ENCODE measurements around the gene SLC5A10. TPM values are rescaled to one million over a fixed set of nuclear protein-coding genes. Genes with fewer than 3 reads are reported as not detected.

The SLC5A10 gene
- total and polyA plus RNA-seq, 12 donors = 0.06 to 0.19 (median 0.10) TPM; not detected in 6

DNA sequence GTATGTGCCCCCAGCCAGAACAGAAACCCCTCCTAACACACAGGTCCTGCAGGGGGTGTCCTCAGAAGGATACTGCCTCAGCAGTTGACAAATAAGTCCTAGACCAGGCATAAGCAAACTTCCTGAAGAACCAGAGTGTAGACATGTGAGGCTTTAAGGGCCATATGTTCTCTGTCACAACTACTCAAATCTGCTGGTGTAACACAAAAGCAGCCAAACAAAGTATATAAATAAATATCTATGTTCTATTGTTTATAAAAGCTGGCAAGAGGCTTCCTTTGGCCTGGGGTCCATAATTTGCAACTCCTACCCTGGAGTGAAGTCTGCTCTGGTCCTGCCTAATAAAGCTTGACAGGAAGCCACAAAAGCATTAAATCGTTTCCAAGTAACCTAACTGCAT lies 42.7 kb downstream of the SLC5A10 start:
- DNase-seq = no peak
- Histone ChIP-seq H3K27ac (no peak overlapping the region), H3K4me1 (no peaks in the 10 kb centered on the region), H3K4me3 (no peak overlapping the region), H3K27me3 (no peaks in the 10 kb centered on the region), H3K36me3 (no peaks in the 10 kb centered on the region), H3K9me3 (peaks cover 0 to 19% (median 9%) of the 10 kb centered on the region in 11 donors)
- ATAC-seq = no peak
- 38 to 60% methylated on average over 1 of the region's 1 CpG for WGBS, 2 donors
- TF ChIP-seq, protein P1, sequence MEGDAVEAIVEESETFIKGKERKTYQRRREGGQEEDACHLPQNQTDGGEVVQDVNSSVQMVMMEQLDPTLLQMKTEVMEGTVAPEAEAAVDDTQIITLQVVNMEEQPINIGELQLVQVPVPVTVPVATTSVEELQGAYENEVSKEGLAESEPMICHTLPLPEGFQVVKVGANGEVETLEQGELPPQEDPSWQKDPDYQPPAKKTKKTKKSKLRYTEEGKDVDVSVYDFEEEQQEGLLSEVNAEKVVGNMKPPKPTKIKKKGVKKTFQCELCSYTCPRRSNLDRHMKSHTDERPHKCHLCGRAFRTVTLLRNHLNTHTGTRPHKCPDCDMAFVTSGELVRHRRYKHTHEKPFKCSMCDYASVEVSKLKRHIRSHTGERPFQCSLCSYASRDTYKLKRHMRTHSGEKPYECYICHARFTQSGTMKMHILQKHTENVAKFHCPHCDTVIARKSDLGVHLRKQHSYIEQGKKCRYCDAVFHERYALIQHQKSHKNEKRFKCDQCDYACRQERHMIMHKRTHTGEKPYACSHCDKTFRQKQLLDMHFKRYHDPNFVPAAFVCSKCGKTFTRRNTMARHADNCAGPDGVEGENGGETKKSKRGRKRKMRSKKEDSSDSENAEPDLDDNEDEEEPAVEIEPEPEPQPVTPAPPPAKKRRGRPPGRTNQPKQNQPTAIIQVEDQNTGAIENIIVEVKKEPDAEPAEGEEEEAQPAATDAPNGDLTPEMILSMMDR (IDR thresholded peaks at IDR 0.05) = no peak
- intact Hi-C loops (cut with DNase I) = no loop called here

DNA sequence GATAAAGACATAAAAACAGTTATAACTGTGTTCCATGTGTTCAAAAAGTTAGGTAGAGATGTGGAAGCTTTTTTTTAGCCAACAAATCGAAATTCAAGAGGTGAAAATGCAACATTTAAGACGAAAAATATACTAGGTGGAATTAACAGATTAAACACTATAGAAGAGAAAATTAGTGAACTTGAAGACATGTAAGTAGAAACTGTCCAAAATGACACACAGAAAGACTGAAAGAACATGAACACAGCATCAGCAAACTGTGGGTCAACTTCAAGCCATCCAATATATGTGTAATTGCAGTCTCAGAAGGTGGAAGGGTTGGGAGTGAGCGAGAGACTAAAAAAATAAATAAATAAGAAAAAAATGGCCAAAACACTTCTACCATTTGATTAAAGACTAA lies 43.3 kb downstream of the SLC5A10 start:
- ATAC-seq (no peak), DNase-seq (no peak)
- 91 to 92% methylated on average over 3 of the region's 3 CpGs for WGBS, 2 donors
- Histone ChIP-seq H3K4me3 (no peak overlapping the region), H3K27me3 (no peaks in the 10 kb centered on the region), H3K27ac (no peak overlapping the region), H3K4me1 (no peaks in the 10 kb centered on the region), H3K36me3 (no peaks in the 10 kb centered on the region), H3K9me3 (peaks cover 0 to 19% (median 9%) of the 10 kb centered on the region in 11 donors)
- intact Hi-C loops (cut with DNase I) = no loop called here
- TF ChIP-seq, protein P1 (IDR thresholded peaks at IDR 0.05) = no peak

DNA sequence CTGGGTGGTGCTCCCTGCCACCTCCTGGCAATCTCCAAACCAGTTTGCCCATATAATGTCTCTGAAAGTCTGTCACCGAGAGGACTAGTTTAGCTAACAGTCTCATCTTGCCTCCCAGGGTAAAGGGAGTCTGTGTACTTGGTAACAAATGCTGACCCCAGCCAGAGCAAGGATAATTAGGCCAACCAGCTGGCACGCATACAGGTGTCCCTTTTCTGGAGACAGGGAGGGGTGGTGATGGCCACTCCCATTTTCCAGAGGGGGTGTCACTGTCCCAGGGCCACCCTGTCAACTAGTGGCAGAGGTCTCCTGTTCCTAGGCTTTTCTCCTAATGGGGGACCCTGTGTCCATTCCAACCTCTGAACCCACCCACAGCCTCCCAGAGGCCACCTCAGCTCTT lies 44.5 kb downstream of the SLC5A10 start:
- intact Hi-C loops (cut with DNase I) = no loop called here
- H3K27ac ChIP-seq = no peak overlapping the region

DNA sequence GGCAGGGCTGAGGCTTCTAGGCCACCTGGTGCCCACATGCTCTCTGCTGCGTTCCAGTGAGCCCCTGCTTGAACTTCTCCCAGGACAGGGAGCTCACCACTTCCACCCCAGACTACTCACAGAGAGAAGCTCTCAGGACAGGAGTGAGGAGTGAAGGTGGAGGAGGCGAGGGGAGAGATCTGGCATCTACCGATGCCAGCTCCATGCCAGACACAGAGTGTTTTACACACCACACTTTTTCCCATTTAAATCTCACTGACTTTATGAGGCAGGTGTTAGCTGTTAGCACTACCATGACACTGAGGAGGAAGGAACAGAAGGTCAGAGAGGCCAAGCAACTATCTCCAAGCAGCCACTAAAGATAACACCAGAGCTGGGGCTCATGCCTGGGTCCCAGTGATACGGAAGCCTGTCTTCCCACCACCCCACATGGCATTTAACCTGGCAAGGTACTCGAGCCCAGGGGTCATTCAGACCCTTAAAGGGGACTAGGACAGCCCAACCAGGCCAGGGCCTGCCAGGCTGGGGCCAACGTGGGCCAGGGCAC lies 45.8 kb downstream of the SLC5A10 start:
- no peak overlapping the region for H3K27ac ChIP-seq

More for the DNA sequence above, 44.5 kb downstream of the SLC5A10 start:
- Histone ChIP-seq H3K36me3 (no peaks in the 10 kb centered on the region), H3K27me3 (no peaks in the 10 kb centered on the region), H3K9me3 (peaks cover 0 to 19% (median 9%) of the 10 kb centered on the region in 11 donors), H3K4me3 (no peak overlapping the region), H3K4me1 (peaks cover 0 to 5% (median 0%) of the 10 kb centered on the region in 9 donors)
- WGBS, 2 donors = 90 to 91% methylated on average over 2 of the region's 2 CpGs
- DNase-seq (no peak), ATAC-seq (no peak)
- TF ChIP-seq, protein P1 (IDR thresholded peaks at IDR 0.05) = no peak

More for the DNA sequence above, 45.8 kb downstream of the SLC5A10 start:
- ATAC-seq (no peak), DNase-seq (no peak)
- Histone ChIP-seq H3K4me1 (peaks cover 0 to 12% (median 0%) of the 10 kb centered on the region in 9 donors), H3K27me3 (no peaks in the 10 kb centered on the region), H3K36me3 (no peaks in the 10 kb centered on the region), H3K9me3 (peaks cover 0 to 19% (median 9%) of the 10 kb centered on the region in 11 donors), H3K4me3 (no peak overlapping the region)
- TF ChIP-seq, protein P1 (IDR thresholded peaks at IDR 0.05) = no peak
- 64 to 83% methylated on average over 6 of the region's 6 CpGs for WGBS, 2 donors
- intact Hi-C loops (cut with DNase I) = no loop called here
